ENCODE results near the gene CAMKK2. TPM values are rescaled to one million over a fixed set of nuclear protein-coding genes. Genes with fewer than 3 reads are reported as not detected.

The CAMKK2 gene
- total and polyA plus RNA-seq, 2 experiments from 2014 or later: 20.1 to 29.8 TPM

DNA sequence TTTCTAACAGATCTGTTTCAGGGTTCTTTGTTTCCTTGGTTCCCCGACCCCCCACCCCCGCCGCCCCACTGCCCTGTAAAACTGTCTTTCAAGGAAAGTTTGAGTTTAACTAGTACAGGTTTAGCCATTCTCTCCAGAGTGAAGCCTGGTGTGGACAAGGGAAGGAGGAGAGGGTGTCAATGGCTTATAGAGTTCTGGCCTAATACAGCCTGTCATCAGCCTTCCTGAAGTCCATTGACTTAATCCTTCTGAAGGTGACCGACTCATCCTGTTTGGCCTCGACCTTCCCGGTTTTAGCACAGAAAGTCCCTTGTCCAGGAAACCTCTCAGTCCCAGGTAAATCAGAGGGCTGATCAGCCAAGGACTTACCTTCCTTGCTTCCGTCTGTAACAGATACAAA lies 97.6 kb downstream of the CAMKK2 start:
- TF ChIP-seq EZH2phosphoT487 (IDR thresholded peaks at IDR 0.05; ENCODE audit: insufficient read depth, low read depth) (no peak), EZH2 (IDR thresholded peaks at IDR 0.05; ENCODE audit: insufficient read depth, poor library complexity, severe bottlenecking) (no peak)
- H3K4me2 ChIP-seq (ENCODE audit: unreplicated experiment): no peak overlapping the region
- H3K27me3 ChIP-seq (replicated peaks; ENCODE audit: insufficient read depth): no peaks in the 10 kb centered on the region; the same call in 1 of the 2 replicates
- H3K9ac ChIP-seq: no peak overlapping the region
- H4K20me1 ChIP-seq (ENCODE audit: insufficient read depth): no peaks in the 10 kb centered on the region
- no peak overlapping the region for H3K27ac ChIP-seq
- H3K4me3 ChIP-seq: no peak overlapping the region
- no peaks in the 10 kb centered on the region for H3F3A ChIP-seq (ENCODE audit: insufficient read depth)
- H2AFZ ChIP-seq: no peak overlapping the region
- 80 to 87% methylated on average over 6 to 7 of the region's 7 CpGs for WGBS, 2 experiments (ENCODE audit: low coverage in 1 of 2, low lambda C conversion rate in 2 of 2, missing lambda C conversion rate in 2 of 2)
- in situ Hi-C loops (cut with MboI): no loop called here
- no peak for DNase-seq
- H3K79me2 ChIP-seq (ENCODE audit: insufficient read depth): no peaks in the 10 kb centered on the region
- no peaks in the 10 kb centered on the region for H3K9me2 ChIP-seq (ENCODE audit: insufficient read depth)
- no peaks in the 10 kb centered on the region for H3K4me1 ChIP-seq (ENCODE audit: insufficient read depth)
- no peaks in the 10 kb centered on the region for H3K9me3 ChIP-seq (ENCODE audit: low read depth)
- no peaks in the 10 kb centered on the region for H3K36me3 ChIP-seq (ENCODE audit: low read depth)

GRCh38 chr12:121196902-121197301 lies 99.6 kb downstream of the CAMKK2 start:
- Histone ChIP-seq H4K20me1 (ENCODE audit: insufficient read depth) (no peaks in the 10 kb centered on the region), H3K9ac (no peak overlapping the region), H3K36me3 (ENCODE audit: low read depth) (no peaks in the 10 kb centered on the region), H3K27me3 (replicated peaks; ENCODE audit: insufficient read depth) (no peaks in the 10 kb centered on the region; the same call in 1 of the 2 replicates), H3K4me1 (ENCODE audit: insufficient read depth) (no peaks in the 10 kb centered on the region), H3K4me3 (no peak overlapping the region), H3K4me2 (ENCODE audit: unreplicated experiment) (no peak overlapping the region), H3K9me3 (ENCODE audit: low read depth) (no peaks in the 10 kb centered on the region), H2AFZ (no peak overlapping the region), H3K27ac (no peak overlapping the region), H3K79me2 (ENCODE audit: insufficient read depth) (no peaks in the 10 kb centered on the region), H3K9me2 (ENCODE audit: insufficient read depth) (no peaks in the 10 kb centered on the region), H3F3A (ENCODE audit: insufficient read depth) (no peaks in the 10 kb centered on the region)
- no peak for DNase-seq
- 78 to 81% methylated on average over 6 of the region's 6 CpGs for WGBS, 2 experiments (ENCODE audit: low coverage in 1 of 2, low lambda C conversion rate in 2 of 2, missing lambda C conversion rate in 2 of 2)
- in situ Hi-C loops (cut with MboI): no loop called here
- no peak for TF ChIP-seq EZH2 (IDR thresholded peaks at IDR 0.05; ENCODE audit: insufficient read depth, poor library complexity, severe bottlenecking)
- no peak for TF ChIP-seq EZH2phosphoT487 (IDR thresholded peaks at IDR 0.05; ENCODE audit: insufficient read depth, low read depth)

GRCh38 chr12:121191151-121191550 lies 105.4 kb downstream of the CAMKK2 start:
- no peaks in the 10 kb centered on the region for H3K79me2 ChIP-seq (ENCODE audit: insufficient read depth)
- peak overlapping the region; percentile 30; the same call in 1 of the 2 replicates for H3K4me3 ChIP-seq
- peaks cover 14% of the 10 kb centered on the region for H3K4me1 ChIP-seq (ENCODE audit: insufficient read depth)
- no peak overlapping the region for H3K9ac ChIP-seq
- TF ChIP-seq EZH2phosphoT487 (IDR thresholded peaks at IDR 0.05; ENCODE audit: insufficient read depth, low read depth) (no peak), EZH2 (IDR thresholded peaks at IDR 0.05; ENCODE audit: insufficient read depth, poor library complexity, severe bottlenecking) (no peak)
- H4K20me1 ChIP-seq (ENCODE audit: insufficient read depth): no peaks in the 10 kb centered on the region
- peak overlapping the region; percentile 49 for H3K27ac ChIP-seq
- no peaks in the 10 kb centered on the region for H3K9me3 ChIP-seq (ENCODE audit: low read depth)
- H3K36me3 ChIP-seq (ENCODE audit: low read depth): no peaks in the 10 kb centered on the region
- peak; percentile 10 for DNase-seq
- WGBS, 2 experiments (ENCODE audit: low coverage in 1 of 2, low lambda C conversion rate in 2 of 2, missing lambda C conversion rate in 2 of 2): 96 to 97% methylated on average over 3 of the region's 3 CpGs
- H2AFZ ChIP-seq: no peak overlapping the region
- no peaks in the 10 kb centered on the region for H3K9me2 ChIP-seq (ENCODE audit: insufficient read depth)
- in situ Hi-C loops (cut with MboI): no loop called here
- no peaks in the 10 kb centered on the region for H3K27me3 ChIP-seq (replicated peaks; ENCODE audit: insufficient read depth)
- peak overlapping the region; percentile 27 for H3K4me2 ChIP-seq (ENCODE audit: unreplicated experiment)
- peaks cover 5% of the 10 kb centered on the region for H3F3A ChIP-seq (ENCODE audit: insufficient read depth)

DNA sequence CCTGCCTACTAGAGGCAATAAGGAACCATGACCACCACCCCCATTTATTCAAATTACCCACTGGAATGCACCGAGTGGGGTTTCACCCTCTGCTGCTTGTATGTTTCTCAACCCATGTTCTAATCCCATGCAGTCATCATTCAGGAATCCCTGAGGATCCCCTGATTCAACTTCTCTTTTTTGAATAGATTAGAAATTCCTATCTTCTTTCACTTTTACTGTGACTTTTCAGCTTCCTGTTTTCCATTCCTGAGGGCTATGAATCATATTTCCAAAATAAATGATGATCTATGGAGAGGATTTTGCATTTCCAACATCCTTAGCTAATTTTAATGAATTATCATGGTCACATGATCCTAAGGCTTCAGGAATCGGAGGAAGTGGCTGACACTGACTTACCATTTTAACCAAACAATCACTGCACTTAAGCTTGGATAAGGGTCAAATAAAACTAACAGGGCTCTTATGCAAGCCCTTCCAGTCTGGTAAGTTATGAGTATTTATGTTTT lies 105.9 kb downstream of the CAMKK2 start:
- Histone ChIP-seq H3K9ac (no peak overlapping the region), H3K27me3 (replicated peaks; ENCODE audit: insufficient read depth) (no peaks in the 10 kb centered on the region), H3K9me3 (ENCODE audit: low read depth) (no peaks in the 10 kb centered on the region), H3K4me1 (ENCODE audit: insufficient read depth) (peaks cover 14% of the 10 kb centered on the region), H3K9me2 (ENCODE audit: insufficient read depth) (no peaks in the 10 kb centered on the region), H3K79me2 (ENCODE audit: insufficient read depth) (no peaks in the 10 kb centered on the region), H3K4me3 (peak overlapping the region; percentile 30; the same call in 1 of the 2 replicates), H3K27ac (peak overlapping the region; percentile 49), H3F3A (ENCODE audit: insufficient read depth) (peaks cover 5% of the 10 kb centered on the region), H4K20me1 (ENCODE audit: insufficient read depth) (no peaks in the 10 kb centered on the region), H3K36me3 (ENCODE audit: low read depth) (no peaks in the 10 kb centered on the region), H3K4me2 (ENCODE audit: unreplicated experiment) (peak overlapping the region; percentile 27), H2AFZ (no peak overlapping the region)
- no peak for TF ChIP-seq EZH2 (IDR thresholded peaks at IDR 0.05; ENCODE audit: insufficient read depth, poor library complexity, severe bottlenecking)
- 0 out of 2 replicates have a peak, but pooled peaks have one; percentile 47 for TF ChIP-seq EZH2phosphoT487 (IDR thresholded peaks at IDR 0.05; ENCODE audit: insufficient read depth, low read depth)
- peak; percentile 91 for DNase-seq
- in situ Hi-C loops (cut with MboI): no loop called here
- WGBS, 2 experiments (ENCODE audit: low coverage in 1 of 2, low lambda C conversion rate in 2 of 2, missing lambda C conversion rate in 2 of 2): 0 to 3% methylated on average over 2 of the region's 2 CpGs
